ENCODE data around the gene SDSL.

DNA sequence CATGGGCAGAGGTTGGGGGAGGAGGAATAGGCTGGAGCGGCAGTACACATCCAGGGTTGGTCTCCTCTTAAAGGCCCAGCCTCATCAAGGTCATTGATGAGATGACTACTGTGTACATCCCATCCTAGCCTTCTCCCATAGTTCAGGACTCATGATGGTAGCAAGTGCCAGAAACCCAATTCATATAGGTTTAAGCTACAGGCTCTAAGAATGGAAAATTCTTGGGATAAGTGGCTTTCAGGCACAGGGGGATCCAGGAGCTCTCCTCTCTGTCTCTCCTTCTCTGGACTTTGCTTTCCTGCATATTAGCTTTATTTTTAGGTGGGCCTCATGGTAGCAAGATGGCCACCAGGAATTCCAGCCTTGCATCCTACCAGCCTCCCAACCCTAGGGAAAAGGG, 6.3 kb downstream of the SDSL start:
- TF ChIP-seq, protein P1, sequence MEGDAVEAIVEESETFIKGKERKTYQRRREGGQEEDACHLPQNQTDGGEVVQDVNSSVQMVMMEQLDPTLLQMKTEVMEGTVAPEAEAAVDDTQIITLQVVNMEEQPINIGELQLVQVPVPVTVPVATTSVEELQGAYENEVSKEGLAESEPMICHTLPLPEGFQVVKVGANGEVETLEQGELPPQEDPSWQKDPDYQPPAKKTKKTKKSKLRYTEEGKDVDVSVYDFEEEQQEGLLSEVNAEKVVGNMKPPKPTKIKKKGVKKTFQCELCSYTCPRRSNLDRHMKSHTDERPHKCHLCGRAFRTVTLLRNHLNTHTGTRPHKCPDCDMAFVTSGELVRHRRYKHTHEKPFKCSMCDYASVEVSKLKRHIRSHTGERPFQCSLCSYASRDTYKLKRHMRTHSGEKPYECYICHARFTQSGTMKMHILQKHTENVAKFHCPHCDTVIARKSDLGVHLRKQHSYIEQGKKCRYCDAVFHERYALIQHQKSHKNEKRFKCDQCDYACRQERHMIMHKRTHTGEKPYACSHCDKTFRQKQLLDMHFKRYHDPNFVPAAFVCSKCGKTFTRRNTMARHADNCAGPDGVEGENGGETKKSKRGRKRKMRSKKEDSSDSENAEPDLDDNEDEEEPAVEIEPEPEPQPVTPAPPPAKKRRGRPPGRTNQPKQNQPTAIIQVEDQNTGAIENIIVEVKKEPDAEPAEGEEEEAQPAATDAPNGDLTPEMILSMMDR (conservative IDR thresholded peaks at IDR 0.05 in 1 of 2, IDR thresholded peaks at IDR 0.05 in 1 of 2; ENCODE audit: extremely low read depth in 1 of 2, insufficient read depth in 1 of 2, low read depth in 1 of 2, low read length in 2 of 2) = no peak
- TF ChIP-seq EZH2 (IDR thresholded peaks at IDR 0.05; ENCODE audit: borderline replicate concordance, low read length) = no peak
